Iris pigment epithelial cell (primary cell): ENCODE data around the gene ZNF284.
A peak's percentile ranks its signal among the peaks of the same experiment; 100 is the strongest.

Experiments
- DNase-seq: peaks from one replicate; pipeline ENCODE4 v3.0.0-alpha.2; 2011; ENCODE audit warnings: low read depth

Gene ZNF284

GRCh38 chr19:44071824-44072542, at the start of gene ZNF284:
ZNF284 (plus strand) TSS chr19:44072159; CDS start chr19:44076390, 4,231 bp downstream.
- DNase-seq = peak; percentile 89

GRCh38 chr19:44024900-44025216, 47.1 kb upstream of the ZNF284 start:
- DNase-seq = no peak

GRCh38 chr19:44025217-44025936, 46.6 kb upstream of the ZNF284 start, which contains the start of gene ZNF222:
ZNF222 (plus strand) TSS chr19:44025379; CDS start chr19:44025437, 58 bp downstream.
- peak; percentile 93 for DNase-seq

GRCh38 chr19:44026622-44027021, 45.3 kb upstream of the ZNF284 start:
- no peak for DNase-seq

- no peak for DNase-seq
Observed at GRCh38 chr19:44032001-44032610, 39.9 kb upstream of the ZNF284 start.

GRCh38 chr19:44042147-44042546, 29.8 kb upstream of the ZNF284 start:
- DNase-seq = no peak

GRCh38 chr19:44050740-44051649, 21.0 kb upstream of the ZNF284 start:
- DNase-seq = peak; percentile 1

- DNase-seq = peak; percentile 90
Observed at GRCh38 chr19:44051650-44052402, 20.1 kb upstream of the ZNF284 start, which contains the start of gene ZNF223. ZNF223 (plus strand) TSS chr19:44052036; CDS start chr19:44055177, 3,141 bp downstream.

GRCh38 chr19:44055870-44056269, 16.1 kb upstream of the ZNF284 start:
- no peak for DNase-seq

GRCh38 chr19:44059229-44059628, 12.7 kb upstream of the ZNF284 start:
- no peak for DNase-seq

GRCh38 chr19:44061038-44061437, 10.9 kb upstream of the ZNF284 start:
- DNase-seq = no peak

GRCh38 chr19:44066305-44066704, 5.7 kb upstream of the ZNF284 start:
- no peak for DNase-seq

GRCh38 chr19:44069415-44069814, 2.5 kb upstream of the ZNF284 start:
- no peak for DNase-seq

- peak; percentile 8 for DNase-seq
Observed at GRCh38 chr19:44072543-44073401, 813 bp downstream of the ZNF284 start.

- DNase-seq = no peak
Observed at GRCh38 chr19:44076325-44076724, 4.4 kb downstream of the ZNF284 start.

GRCh38 chr19:44092108-44092507, 20.1 kb downstream of the ZNF284 start:
- no peak for DNase-seq

GRCh38 chr19:44093931-44094765, 22.2 kb downstream of the ZNF284 start, which contains the start of gene ZNF224:
ZNF224 (plus strand) TSS chr19:44094361; CDS start chr19:44097874, 3,513 bp downstream.
- DNase-seq = peak; percentile 92

- no peak for DNase-seq
Observed at GRCh38 chr19:44107751-44108150, 35.8 kb downstream of the ZNF284 start.

GRCh38 chr19:44109458-44109857, 37.5 kb downstream of the ZNF284 start:
- DNase-seq = no peak
